ENCODE measurements around the gene AHCYL2.

AHCYL2 gene

GRCh38 chr7:129426482-129426881 lies 201.7 kb downstream of the AHCYL2 start:
- no peak for DNase-seq (ENCODE audit: low read depth)
- TF ChIP-seq POLR2A (IDR thresholded peaks at IDR 0.05; ENCODE audit: extremely low read depth, insufficient read length), result no peak
- no peak for TF ChIP-seq MYC (IDR thresholded peaks at IDR 0.05; ENCODE audit: low read depth, low read length)
- no peak for TF ChIP-seq MAX (IDR thresholded peaks at IDR 0.05; ENCODE audit: low read depth, low read length)
- no peak for TF ChIP-seq CTCF (IDR thresholded peaks at IDR 0.05; ENCODE audit: low read depth, low read length)
- H3K4me3 ChIP-seq (ENCODE audit: low read depth, low read length), result no peak overlapping the region

- H3K4me3 ChIP-seq (ENCODE audit: low read depth, low read length), result no peak overlapping the region
- TF ChIP-seq CTCF (IDR thresholded peaks at IDR 0.05; ENCODE audit: low read depth, low read length), result no peak
- no peak for TF ChIP-seq POLR2A (IDR thresholded peaks at IDR 0.05; ENCODE audit: extremely low read depth, insufficient read length)
- no peak for TF ChIP-seq MAX (IDR thresholded peaks at IDR 0.05; ENCODE audit: low read depth, low read length)
- TF ChIP-seq MYC (IDR thresholded peaks at IDR 0.05; ENCODE audit: low read depth, low read length), result no peak
- DNase-seq (ENCODE audit: low read depth), result no peak
Observed at GRCh38 chr7:129427526-129428045, 202.8 kb downstream of the AHCYL2 start.

GRCh38 chr7:129431911-129432643 lies 207.2 kb downstream of the AHCYL2 start:
- no peak overlapping the region for H3K4me3 ChIP-seq (ENCODE audit: low read depth, low read length)
- TF ChIP-seq CTCF (IDR thresholded peaks at IDR 0.05; ENCODE audit: low read depth, low read length) (no peak), POLR2A (IDR thresholded peaks at IDR 0.05; ENCODE audit: extremely low read depth, insufficient read length) (no peak), MYC (IDR thresholded peaks at IDR 0.05; ENCODE audit: low read depth, low read length) (no peak), MAX (IDR thresholded peaks at IDR 0.05; ENCODE audit: low read depth, low read length) (no peak)
- DNase-seq (ENCODE audit: low read depth), result no peak

GRCh38 chr7:129433847-129434674 lies 209.2 kb downstream of the AHCYL2 start, which contains the start of gene STRIP2:
Gene STRIP2 (plus strand): TSS chr7:129434432. CDS start chr7:129434473, 41 bp downstream.
- peak within 1 kb of the TSS; percentile 76 for H3K4me3 ChIP-seq (ENCODE audit: low read depth, low read length)
- TF ChIP-seq MYC (IDR thresholded peaks at IDR 0.05; ENCODE audit: low read depth, low read length) (0 out of 2 replicates have a peak, but pooled peaks have one; percentile 51), MAX (IDR thresholded peaks at IDR 0.05; ENCODE audit: low read depth, low read length) (0 out of 2 replicates have a peak, but pooled peaks have one; percentile 37), CTCF (IDR thresholded peaks at IDR 0.05; ENCODE audit: low read depth, low read length) (no peak), POLR2A (IDR thresholded peaks at IDR 0.05; ENCODE audit: extremely low read depth, insufficient read length) (peak; percentile 73)
- DNase-seq (ENCODE audit: low read depth), result peak; percentile 97

GRCh38 chr7:129434675-129435318 lies 210.0 kb downstream of the AHCYL2 start:
- H3K4me3 ChIP-seq (ENCODE audit: low read depth, low read length), result peak overlapping the region; percentile 76
- no peak for TF ChIP-seq MAX (IDR thresholded peaks at IDR 0.05; ENCODE audit: low read depth, low read length)
- no peak for TF ChIP-seq POLR2A (IDR thresholded peaks at IDR 0.05; ENCODE audit: extremely low read depth, insufficient read length)
- TF ChIP-seq MYC (IDR thresholded peaks at IDR 0.05; ENCODE audit: low read depth, low read length), result no peak
- no peak for TF ChIP-seq CTCF (IDR thresholded peaks at IDR 0.05; ENCODE audit: low read depth, low read length)

More at GRCh38 chr7:129434675-129435318, 210.0 kb downstream of the AHCYL2 start:
- peak; percentile 66 for DNase-seq (ENCODE audit: low read depth)

Data from NB4 (cell line).